ENCODE measurements around the gene MAG. TPM values are rescaled to one million over a fixed set of nuclear protein-coding genes. Genes with fewer than 3 reads are reported as not detected.

MAG gene
- total and polyA plus RNA-seq, 2 of the 13 experiments (the other 11 are each of a cell fraction or from before 2014, with no cell fraction given), result 0.20 to 1.3 TPM

- TF ChIP-seq, protein P1, sequence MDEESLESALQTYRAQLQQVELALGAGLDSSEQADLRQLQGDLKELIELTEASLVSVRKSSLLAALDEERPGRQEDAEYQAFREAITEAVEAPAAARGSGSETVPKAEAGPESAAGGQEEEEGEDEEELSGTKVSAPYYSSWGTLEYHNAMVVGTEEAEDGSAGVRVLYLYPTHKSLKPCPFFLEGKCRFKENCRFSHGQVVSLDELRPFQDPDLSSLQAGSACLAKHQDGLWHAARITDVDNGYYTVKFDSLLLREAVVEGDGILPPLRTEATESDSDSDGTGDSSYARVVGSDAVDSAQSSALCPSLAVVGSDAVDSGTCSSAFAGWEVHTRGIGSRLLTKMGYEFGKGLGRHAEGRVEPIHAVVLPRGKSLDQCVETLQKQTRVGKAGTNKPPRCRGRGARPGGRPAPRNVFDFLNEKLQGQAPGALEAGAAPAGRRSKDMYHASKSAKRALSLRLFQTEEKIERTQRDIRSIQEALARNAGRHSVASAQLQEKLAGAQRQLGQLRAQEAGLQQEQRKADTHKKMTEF (CRISPR knock-in tag; IDR thresholded peaks at IDR 0.05), result peak; percentile 65
- TF ChIP-seq HHEX (CRISPR knock-in tag; IDR thresholded peaks at IDR 0.05), result 0 out of 2 replicates have a peak, but pooled peaks have one; percentile 10
- no peak for TF ChIP-seq PHF5A (CRISPR knock-in tag; IDR thresholded peaks at IDR 0.05; ENCODE audit: low read depth, unreplicated experiment)
- TF ChIP-seq ZNF160 (CRISPR knock-in tag; IDR thresholded peaks at IDR 0.05), result no peak
- no peak for TF ChIP-seq ZFP36L2 (CRISPR knock-in tag; IDR thresholded peaks at IDR 0.05)
- no peak for TF ChIP-seq MED13 (CRISPR knock-in tag; IDR thresholded peaks at IDR 0.05)
- TF ChIP-seq ZBTB21 (CRISPR knock-in tag; IDR thresholded peaks at IDR 0.05), result no peak
- TF ChIP-seq CEBPB (IDR thresholded peaks at IDR 0.05; ENCODE audit: borderline replicate concordance, low read depth, low read length), result no peak
- TF ChIP-seq, protein P2, sequence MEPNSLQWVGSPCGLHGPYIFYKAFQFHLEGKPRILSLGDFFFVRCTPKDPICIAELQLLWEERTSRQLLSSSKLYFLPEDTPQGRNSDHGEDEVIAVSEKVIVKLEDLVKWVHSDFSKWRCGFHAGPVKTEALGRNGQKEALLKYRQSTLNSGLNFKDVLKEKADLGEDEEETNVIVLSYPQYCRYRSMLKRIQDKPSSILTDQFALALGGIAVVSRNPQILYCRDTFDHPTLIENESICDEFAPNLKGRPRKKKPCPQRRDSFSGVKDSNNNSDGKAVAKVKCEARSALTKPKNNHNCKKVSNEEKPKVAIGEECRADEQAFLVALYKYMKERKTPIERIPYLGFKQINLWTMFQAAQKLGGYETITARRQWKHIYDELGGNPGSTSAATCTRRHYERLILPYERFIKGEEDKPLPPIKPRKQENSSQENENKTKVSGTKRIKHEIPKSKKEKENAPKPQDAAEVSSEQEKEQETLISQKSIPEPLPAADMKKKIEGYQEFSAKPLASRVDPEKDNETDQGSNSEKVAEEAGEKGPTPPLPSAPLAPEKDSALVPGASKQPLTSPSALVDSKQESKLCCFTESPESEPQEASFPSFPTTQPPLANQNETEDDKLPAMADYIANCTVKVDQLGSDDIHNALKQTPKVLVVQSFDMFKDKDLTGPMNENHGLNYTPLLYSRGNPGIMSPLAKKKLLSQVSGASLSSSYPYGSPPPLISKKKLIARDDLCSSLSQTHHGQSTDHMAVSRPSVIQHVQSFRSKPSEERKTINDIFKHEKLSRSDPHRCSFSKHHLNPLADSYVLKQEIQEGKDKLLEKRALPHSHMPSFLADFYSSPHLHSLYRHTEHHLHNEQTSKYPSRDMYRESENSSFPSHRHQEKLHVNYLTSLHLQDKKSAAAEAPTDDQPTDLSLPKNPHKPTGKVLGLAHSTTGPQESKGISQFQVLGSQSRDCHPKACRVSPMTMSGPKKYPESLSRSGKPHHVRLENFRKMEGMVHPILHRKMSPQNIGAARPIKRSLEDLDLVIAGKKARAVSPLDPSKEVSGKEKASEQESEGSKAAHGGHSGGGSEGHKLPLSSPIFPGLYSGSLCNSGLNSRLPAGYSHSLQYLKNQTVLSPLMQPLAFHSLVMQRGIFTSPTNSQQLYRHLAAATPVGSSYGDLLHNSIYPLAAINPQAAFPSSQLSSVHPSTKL (CRISPR knock-in tag; IDR thresholded peaks at IDR 0.05), result peak; percentile 77
- no peak for TF ChIP-seq ZHX2 (IDR thresholded peaks at IDR 0.05; ENCODE audit: low read depth)
- TF ChIP-seq ZHX2 (CRISPR knock-in tag; IDR thresholded peaks at IDR 0.05; ENCODE audit: borderline replicate concordance), result no peak
- TF ChIP-seq ZNF776 (CRISPR knock-in tag; IDR thresholded peaks at IDR 0.05), result no peak
- no peak for TF ChIP-seq CREM (IDR thresholded peaks at IDR 0.05)
- TF ChIP-seq CREM (CRISPR knock-in tag; IDR thresholded peaks at IDR 0.05), result no peak
- TF ChIP-seq ZZZ3 (CRISPR knock-in tag; IDR thresholded peaks at IDR 0.05; ENCODE audit: borderline replicate concordance), result no peak
- TF ChIP-seq, protein P3, sequence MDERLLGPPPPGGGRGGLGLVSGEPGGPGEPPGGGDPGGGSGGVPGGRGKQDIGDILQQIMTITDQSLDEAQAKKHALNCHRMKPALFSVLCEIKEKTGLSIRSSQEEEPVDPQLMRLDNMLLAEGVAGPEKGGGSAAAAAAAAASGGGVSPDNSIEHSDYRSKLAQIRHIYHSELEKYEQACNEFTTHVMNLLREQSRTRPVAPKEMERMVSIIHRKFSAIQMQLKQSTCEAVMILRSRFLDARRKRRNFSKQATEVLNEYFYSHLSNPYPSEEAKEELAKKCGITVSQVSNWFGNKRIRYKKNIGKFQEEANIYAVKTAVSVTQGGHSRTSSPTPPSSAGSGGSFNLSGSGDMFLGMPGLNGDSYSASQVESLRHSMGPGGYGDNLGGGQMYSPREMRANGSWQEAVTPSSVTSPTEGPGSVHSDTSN (CRISPR knock-in tag; IDR thresholded peaks at IDR 0.05), result no peak
- no peak for TF ChIP-seq ZNF234 (CRISPR knock-in tag; conservative IDR thresholded peaks at IDR 0.05)
These were observed 38.4 kb upstream of the MAG start (continued) for GRCh38 chr19:35253316-35254286.
